Measurements from ENCODE around the gene PCGF3.

PCGF3 gene

GRCh38 chr4:732486-732885, 26.9 kb downstream of the PCGF3 start (continued):
- TF ChIP-seq ZBTB11 (tag by site-specific recombination; conservative IDR thresholded peaks at IDR 0.05; ENCODE audit: low read depth) (no peak), ZEB2 (tag by site-specific recombination; IDR thresholded peaks at IDR 0.05) (no peak), ZNF221 (tag by site-specific recombination; IDR thresholded peaks at IDR 0.05; ENCODE audit: borderline replicate concordance) (no peak)

GRCh38 chr4:732911-733630, 27.4 kb downstream of the PCGF3 start:
- peaks cover 0 to 70% of the 10 kb centered on the region in 2 experiments; a peak in 1 of 3 replicates for H3K36me3 ChIP-seq (ENCODE audit: control insufficient read depth in 2 of 2, insufficient read depth in 1 of 2, low read length in 2 of 2)
- no peak for TF ChIP-seq ZNF624 (tag by site-specific recombination; IDR thresholded peaks at IDR 0.05)
- TF ChIP-seq CTCF (tag by site-specific recombination; IDR thresholded peaks at IDR 0.05): no peak
- no peak for TF ChIP-seq ZNF48 (tag by site-specific recombination; IDR thresholded peaks at IDR 0.05)
- no peak for TF ChIP-seq BCL11B (tag by site-specific recombination; IDR thresholded peaks at IDR 0.05; ENCODE audit: low read depth)
- no peak for TF ChIP-seq ZNF391 (tag by site-specific recombination; IDR thresholded peaks at IDR 0.05; ENCODE audit: borderline replicate concordance, low read depth)
- no peak for TF ChIP-seq TRIM28 (IDR thresholded peaks at IDR 0.05; ENCODE audit: borderline replicate concordance, low read length)
- no peak for TF ChIP-seq ZBTB44 (tag by site-specific recombination; IDR thresholded peaks at IDR 0.05)
- no peak for TF ChIP-seq IKZF3 (tag by site-specific recombination; IDR thresholded peaks at IDR 0.05)
- TF ChIP-seq ZNF416 (tag by site-specific recombination; IDR thresholded peaks at IDR 0.05): no peak
- TF ChIP-seq ZNF658 (tag by site-specific recombination; IDR thresholded peaks at IDR 0.05): no peak
- TF ChIP-seq ZNF302 (tag by site-specific recombination; IDR thresholded peaks at IDR 0.05; ENCODE audit: low read depth): no peak
- no peak for TF ChIP-seq ZNF513 (tag by site-specific recombination; IDR thresholded peaks at IDR 0.05)
- no peak for TF ChIP-seq ZNF433 (tag by site-specific recombination; IDR thresholded peaks at IDR 0.05; ENCODE audit: low read depth)
- TF ChIP-seq ZBTB26 (tag by site-specific recombination; optimal IDR thresholded peaks at IDR 0.05): no peak
- no peak for TF ChIP-seq ZNF544 (tag by site-specific recombination; IDR thresholded peaks at IDR 0.05)
- TF ChIP-seq ZNF221 (tag by site-specific recombination; IDR thresholded peaks at IDR 0.05; ENCODE audit: borderline replicate concordance): no peak
- TF ChIP-seq ZNF791 (tag by site-specific recombination; IDR thresholded peaks at IDR 0.05): no peak
- no peak for TF ChIP-seq ZNF747 (tag by site-specific recombination; IDR thresholded peaks at IDR 0.05)
- ChIA-PET CTCF (interaction anchor here (0.6 kb wide), 1 partner anchor 17 kb away, joined by 3 read pairs; no protein-coding TSS in a partner anchor), POLR2A (no interaction called here)
- no peak overlapping the region for H3K27ac ChIP-seq (ENCODE audit: extremely low read depth, low read depth, low read length)
- H3K4me1 ChIP-seq (ENCODE audit: control insufficient read depth, insufficient read depth, low read length): no peaks in the 10 kb centered on the region
- H3K9me3 ChIP-seq (ENCODE audit: control insufficient read depth, insufficient read depth, low read depth, low read length): no peaks in the 10 kb centered on the region
- no peak overlapping the region for H3K4me3 ChIP-seq (ENCODE audit: low read depth, low read length)
